Panc1 (cell line): ENCODE measurements around the gene ASTN2. TPM values are rescaled to one million over a fixed set of nuclear protein-coding genes. Genes with fewer than 3 reads are reported as not detected.

Source experiments
- ATAC-seq: fragments of 200-7000 bp; cut with Tn5 transposase; 2 replicates; pipeline ENCODE4 v1.9.1; 2020; ENCODE audit warnings: mild to moderate bottlenecking, moderate library complexity
- BruUV-seq: library from RNA; stranded (reverse); fragments of 400-500 nt; replicated peaks from 2 replicates; lab custom pipeline; 2021; lab: Mats Ljungman, UMichigan
- CTCF ChIA-PET: fragments of 300-600 bp; sonication (Branson Sonifier 250); formaldehyde crosslinking; loops from one replicate; lab custom pipeline; 2022; ENCODE audit warnings: antibody characterized with exemption; lab: Charles Lee
- POLR2A ChIA-PET: fragments of 300-600 bp; sonication (Branson Sonifier 250); formaldehyde crosslinking; loops from one replicate; lab custom pipeline; 2022; ENCODE audit warnings: antibody characterized with exemption; lab: Charles Lee
- DNase-seq: peaks from one replicate; pipeline ENCODE4 v3.0.0-alpha.2; 2010; ENCODE audit warnings: low read depth, low spot score
- H3K27ac ChIP-seq: 2 replicates; pipeline ENCODE4 v1.5.1; 2011; ENCODE audit warnings: mild to moderate bottlenecking, low read length, inconsistent platforms
- H3K27me3 ChIP-seq: fragments of 200-500 bp; sonication (Bioruptor generic); 2 replicates; pipeline ENCODE4 v1.6.0; 2014; ENCODE audit warnings: low read length, inconsistent platforms; ENCODE audit not compliant: control insufficient read depth, insufficient read depth
- H3K36me3 ChIP-seq: fragments of 200-500 bp; sonication (Bioruptor generic); 2 replicates; pipeline ENCODE4 v1.5.1; 2014; ENCODE audit warnings: inconsistent platforms, mild to moderate bottlenecking, low read length, moderate library complexity; ENCODE audit not compliant: control insufficient read depth, insufficient read depth
- H3K4me1 ChIP-seq: 2 replicates; pipeline ENCODE4 v1.5.1; 2011; ENCODE audit warnings: inconsistent platforms, mild to moderate bottlenecking, low read length, moderate library complexity; ENCODE audit not compliant: control insufficient read depth, insufficient read depth
- H3K4me3 ChIP-seq, 2 experiments: 2 replicates each; pipeline ENCODE4 v1.5.1; 2011 to 2012; ENCODE audit warnings: low read depth in 2 of 2, low read length in 2 of 2, mild to moderate bottlenecking in 2 of 2, inconsistent platforms in 1 of 2, moderate library complexity in 1 of 2
- H3K9me3 ChIP-seq: fragments of 200-500 bp; sonication (Bioruptor generic); 2 replicates; pipeline ENCODE4 v1.5.1; 2014; ENCODE audit warnings: low read depth, mild to moderate bottlenecking, inconsistent platforms, low read length, moderate library complexity; ENCODE audit not compliant: control insufficient read depth, insufficient read depth
- CTCF ChIP-seq: fragments of 450-650 bp; IDR thresholded peaks from 2 replicates; pipeline ENCODE4 v1.5.1; 2017; ENCODE audit warnings: mild to moderate bottlenecking
- POLR2AphosphoS5 ChIP-seq: IDR thresholded peaks from 2 replicates; pipeline ENCODE4 v1.6.1; 2012; ENCODE audit warnings: mild to moderate bottlenecking, low read depth, low read length, moderate library complexity
- SIN3A ChIP-seq: IDR thresholded peaks from 2 replicates; pipeline ENCODE4 v1.6.1; 2012; ENCODE audit warnings: low read depth, mild to moderate bottlenecking, low read length, moderate library complexity, borderline replicate concordance; ENCODE audit not compliant: insufficient read depth
- TCF7L2 ChIP-seq: IDR thresholded peaks from 2 replicates; pipeline ENCODE4 v1.6.1; 2011; ENCODE audit warnings: mild to moderate bottlenecking, low read depth, low read length, inconsistent platforms
- in situ Hi-C: cut with HindIII; loops from 2 replicates; pipeline ENCODE4 v1.10.0; 2016; ENCODE audit warnings: low sequenced_read_pairs, low pct_unique_long_range_greater_than_20kb
- intact Hi-C: fragments of 100-400 bp; cut with micrococcal nuclease; formaldehyde crosslinking; loops from one replicate; pipeline ENCODE4 v1.10.0; 2022; ENCODE audit not compliant: unreplicated experiment
- total RNA-seq: library from RNA; stranded (reverse); gene quantifications from one replicate; pipeline ENCODE4 v1.2.1, GENCODE V29; 2021; ENCODE audit not compliant: unreplicated experiment
- TF ChIP-seq, protein P1 (sequence below), 2 experiments: IDR thresholded peaks; 2 replicates each; pipeline ENCODE4 v1.6.1; 2011 to 2012; ENCODE audit warnings: low read depth in 2 of 2, control low read depth in 1 of 2, low read length in 1 of 2, mild to moderate bottlenecking in 1 of 2, moderate library complexity in 1 of 2; ENCODE audit not compliant: insufficient read depth in 1 of 2

ASTN2 gene
- total RNA-seq, 1 experiment from 2014 or later: 3.9 TPM

GRCh38 chr9:116901260-116901659 is 513.6 kb downstream of the ASTN2 start:
- ATAC-seq: no peak
- no peaks in the 10 kb centered on the region for H3K36me3 ChIP-seq
- ChIA-PET CTCF (no interaction called here), POLR2A (interaction anchor here (0.6 kb wide), 1 partner anchor 56 kb away, joined by 6 read pairs; no protein-coding TSS in a partner anchor)
- H3K9me3 ChIP-seq: no peaks in the 10 kb centered on the region
- no peak for DNase-seq
- intact Hi-C loops: no loop called here
- no peaks in the 10 kb centered on the region for H3K27me3 ChIP-seq
- H3K27ac ChIP-seq: no peak overlapping the region
- in situ Hi-C loops: no loop called here
- H3K4me1 ChIP-seq: no peaks in the 10 kb centered on the region
- BruUV-seq: no TSS peak
- H3K4me3 ChIP-seq: no peak overlapping the region
- TF ChIP-seq, protein P1, sequence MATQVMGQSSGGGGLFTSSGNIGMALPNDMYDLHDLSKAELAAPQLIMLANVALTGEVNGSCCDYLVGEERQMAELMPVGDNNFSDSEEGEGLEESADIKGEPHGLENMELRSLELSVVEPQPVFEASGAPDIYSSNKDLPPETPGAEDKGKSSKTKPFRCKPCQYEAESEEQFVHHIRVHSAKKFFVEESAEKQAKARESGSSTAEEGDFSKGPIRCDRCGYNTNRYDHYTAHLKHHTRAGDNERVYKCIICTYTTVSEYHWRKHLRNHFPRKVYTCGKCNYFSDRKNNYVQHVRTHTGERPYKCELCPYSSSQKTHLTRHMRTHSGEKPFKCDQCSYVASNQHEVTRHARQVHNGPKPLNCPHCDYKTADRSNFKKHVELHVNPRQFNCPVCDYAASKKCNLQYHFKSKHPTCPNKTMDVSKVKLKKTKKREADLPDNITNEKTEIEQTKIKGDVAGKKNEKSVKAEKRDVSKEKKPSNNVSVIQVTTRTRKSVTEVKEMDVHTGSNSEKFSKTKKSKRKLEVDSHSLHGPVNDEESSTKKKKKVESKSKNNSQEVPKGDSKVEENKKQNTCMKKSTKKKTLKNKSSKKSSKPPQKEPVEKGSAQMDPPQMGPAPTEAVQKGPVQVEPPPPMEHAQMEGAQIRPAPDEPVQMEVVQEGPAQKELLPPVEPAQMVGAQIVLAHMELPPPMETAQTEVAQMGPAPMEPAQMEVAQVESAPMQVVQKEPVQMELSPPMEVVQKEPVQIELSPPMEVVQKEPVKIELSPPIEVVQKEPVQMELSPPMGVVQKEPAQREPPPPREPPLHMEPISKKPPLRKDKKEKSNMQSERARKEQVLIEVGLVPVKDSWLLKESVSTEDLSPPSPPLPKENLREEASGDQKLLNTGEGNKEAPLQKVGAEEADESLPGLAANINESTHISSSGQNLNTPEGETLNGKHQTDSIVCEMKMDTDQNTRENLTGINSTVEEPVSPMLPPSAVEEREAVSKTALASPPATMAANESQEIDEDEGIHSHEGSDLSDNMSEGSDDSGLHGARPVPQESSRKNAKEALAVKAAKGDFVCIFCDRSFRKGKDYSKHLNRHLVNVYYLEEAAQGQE (IDR thresholded peaks at IDR 0.05; ENCODE audit: insufficient read depth in 1 of 2, low read depth in 2 of 2, low read length in 1 of 2): no peak
- TF ChIP-seq SIN3A: no peak
- no peak for TF ChIP-seq POLR2AphosphoS5
- TF ChIP-seq TCF7L2: no peak
- no peak for TF ChIP-seq CTCF

GRCh38 chr9:116900543-116900942 is 514.3 kb downstream of the ASTN2 start:
- ChIA-PET POLR2A (interaction anchor here (0.6 kb wide), 1 partner anchor 57 kb away, joined by 6 read pairs; no protein-coding TSS in a partner anchor), CTCF (no interaction called here)
- no peaks in the 10 kb centered on the region for H3K4me1 ChIP-seq
- H3K9me3 ChIP-seq: no peaks in the 10 kb centered on the region
- no peak overlapping the region for H3K4me3 ChIP-seq
- no peak for ATAC-seq
- in situ Hi-C loops: no loop called here
- no TSS peak for BruUV-seq
- intact Hi-C loops: no loop called here
- TF ChIP-seq SIN3A (no peak), POLR2AphosphoS5 (no peak), CTCF (no peak), TCF7L2 (no peak)
- TF ChIP-seq, protein P1 (IDR thresholded peaks at IDR 0.05; ENCODE audit: insufficient read depth in 1 of 2, low read depth in 2 of 2, low read length in 1 of 2): no peak
- H3K36me3 ChIP-seq: no peaks in the 10 kb centered on the region
- no peaks in the 10 kb centered on the region for H3K27me3 ChIP-seq
- no peak for DNase-seq
- no peak overlapping the region for H3K27ac ChIP-seq
